ENCODE measurements around the gene AUTS2.
"Not testable (repeated sequence)": the region's sequence is repeated elsewhere in the genome, so short reads cannot be mapped to it uniquely, and the experiment has no call there.

The AUTS2 gene

GRCh38 chr7:70632400-70632799 lies 1034.1 kb downstream of the AUTS2 start:
- no peak for DNase-seq

DNA sequence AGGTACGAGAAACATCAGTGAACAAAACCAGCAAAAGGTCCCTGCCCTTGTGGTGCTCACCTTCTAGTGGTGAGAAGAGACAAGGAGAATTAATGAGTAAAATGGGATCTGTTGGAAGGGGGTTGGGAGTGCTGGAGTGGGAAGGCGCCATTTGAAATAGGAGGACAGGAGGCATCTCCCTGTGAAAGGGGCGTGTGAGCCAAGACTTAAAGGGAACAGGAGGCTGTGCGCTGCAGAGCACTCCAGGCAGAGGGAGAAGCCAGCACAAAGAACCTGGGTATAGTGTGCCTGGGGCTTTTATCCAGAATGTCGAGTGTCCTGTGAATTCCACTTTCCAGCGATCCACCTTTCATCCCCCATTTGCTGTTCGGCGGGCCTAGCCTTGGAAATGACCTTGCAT lies 1035.8 kb downstream of the AUTS2 start:
- DNase-seq: no peak

GRCh38 chr7:70634610-70635068 lies 1036.4 kb downstream of the AUTS2 start:
- no peak for DNase-seq

- DNase-seq: no peak
Observed at GRCh38 chr7:70635633-70636032, 1037.4 kb downstream of the AUTS2 start.

- DNase-seq: no peak
Observed at GRCh38 chr7:70636169-70636568, 1037.9 kb downstream of the AUTS2 start.

GRCh38 chr7:70637726-70638125 lies 1039.5 kb downstream of the AUTS2 start:
- no peak for DNase-seq

DNA sequence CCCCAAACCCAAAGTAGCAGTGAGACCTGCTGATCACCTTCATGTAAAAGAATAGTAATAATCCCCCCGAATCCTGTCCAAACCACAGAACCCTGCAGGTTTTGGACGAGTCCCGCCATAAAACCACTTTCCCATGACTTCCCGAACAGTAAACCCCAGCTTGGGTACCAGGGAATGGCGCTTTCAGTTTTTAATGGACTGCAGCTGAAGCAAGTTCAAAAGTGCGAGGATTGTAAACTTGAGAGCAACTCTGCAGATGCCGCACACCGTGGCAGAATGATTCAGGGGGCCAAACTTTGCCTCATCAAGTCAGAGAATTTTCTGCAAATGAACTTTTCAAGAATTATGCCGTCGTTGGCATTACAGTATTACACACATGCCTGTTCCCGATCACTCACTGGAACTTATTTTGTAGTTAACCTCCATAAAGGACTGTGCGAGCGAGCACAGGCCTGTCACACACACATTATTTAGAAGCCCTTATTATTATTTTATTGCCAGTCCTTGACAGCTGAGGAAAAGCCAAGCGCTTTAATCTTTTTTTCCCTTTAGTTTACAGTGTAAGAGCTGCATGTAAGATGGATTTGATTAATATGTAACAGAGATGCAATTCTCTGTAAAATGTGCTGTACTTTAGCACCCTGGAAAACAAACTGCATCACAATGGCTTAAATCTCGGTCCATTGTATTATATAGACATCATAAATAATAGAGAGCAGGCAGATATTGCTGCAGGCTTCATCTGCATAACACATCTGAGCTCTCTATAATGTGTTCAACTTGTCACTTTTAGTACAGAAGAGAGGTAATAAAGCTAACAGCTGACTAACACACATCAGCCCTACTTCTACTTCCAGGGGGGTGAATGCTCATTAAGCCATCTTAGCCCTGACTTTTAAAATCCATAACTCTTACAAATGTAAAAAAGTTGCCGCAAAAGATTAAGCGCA lies 1040.2 kb downstream of the AUTS2 start:
- no peak for DNase-seq

GRCh38 chr7:70640266-70640833 lies 1042.1 kb downstream of the AUTS2 start:
- no peak for DNase-seq

DNA sequence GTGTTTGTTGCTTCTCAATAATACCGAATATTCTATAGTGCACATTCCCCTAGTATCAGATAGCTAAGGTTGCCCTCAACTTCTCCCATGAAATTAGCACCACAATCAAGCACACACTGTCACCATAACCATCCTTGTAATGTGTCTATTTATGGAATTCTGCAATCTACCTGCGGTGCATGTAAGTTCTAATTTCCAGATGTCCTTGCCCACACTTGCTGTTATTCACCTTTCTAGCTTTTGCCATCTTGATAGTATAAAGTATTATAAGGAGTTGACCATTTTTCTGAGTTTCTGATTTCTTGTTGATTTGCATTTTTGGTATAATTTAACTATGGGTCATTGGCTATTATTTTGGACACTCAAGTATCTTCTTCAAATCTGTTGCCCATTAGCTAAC lies 1043.6 kb downstream of the AUTS2 start:
- no peak for DNase-seq

DNA sequence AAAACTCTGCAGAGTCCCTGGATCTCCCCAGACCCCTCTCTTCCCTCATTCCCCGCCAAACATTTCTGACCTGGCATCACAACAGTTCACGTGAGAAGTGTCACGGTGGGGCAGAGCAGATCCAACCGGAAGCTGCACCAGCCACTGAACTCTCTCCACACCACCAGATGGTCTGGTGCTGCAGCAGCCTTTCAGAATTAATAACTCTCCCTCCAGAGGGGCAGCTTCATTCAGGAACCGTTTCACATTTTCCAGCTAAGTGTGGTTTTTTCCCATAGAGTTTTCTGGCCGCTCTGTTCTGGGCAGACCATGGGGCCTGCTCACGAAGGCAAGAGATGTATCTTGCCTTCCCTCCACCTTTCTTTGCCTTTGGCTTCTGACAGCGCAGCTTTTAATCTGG lies 1047.0 kb downstream of the AUTS2 start:
- no peak for DNase-seq

GRCh38 chr7:70645876-70646351 lies 1047.6 kb downstream of the AUTS2 start:
- no peak for DNase-seq

GRCh38 chr7:70646536-70647248 lies 1048.4 kb downstream of the AUTS2 start:
- DNase-seq: no peak

DNA sequence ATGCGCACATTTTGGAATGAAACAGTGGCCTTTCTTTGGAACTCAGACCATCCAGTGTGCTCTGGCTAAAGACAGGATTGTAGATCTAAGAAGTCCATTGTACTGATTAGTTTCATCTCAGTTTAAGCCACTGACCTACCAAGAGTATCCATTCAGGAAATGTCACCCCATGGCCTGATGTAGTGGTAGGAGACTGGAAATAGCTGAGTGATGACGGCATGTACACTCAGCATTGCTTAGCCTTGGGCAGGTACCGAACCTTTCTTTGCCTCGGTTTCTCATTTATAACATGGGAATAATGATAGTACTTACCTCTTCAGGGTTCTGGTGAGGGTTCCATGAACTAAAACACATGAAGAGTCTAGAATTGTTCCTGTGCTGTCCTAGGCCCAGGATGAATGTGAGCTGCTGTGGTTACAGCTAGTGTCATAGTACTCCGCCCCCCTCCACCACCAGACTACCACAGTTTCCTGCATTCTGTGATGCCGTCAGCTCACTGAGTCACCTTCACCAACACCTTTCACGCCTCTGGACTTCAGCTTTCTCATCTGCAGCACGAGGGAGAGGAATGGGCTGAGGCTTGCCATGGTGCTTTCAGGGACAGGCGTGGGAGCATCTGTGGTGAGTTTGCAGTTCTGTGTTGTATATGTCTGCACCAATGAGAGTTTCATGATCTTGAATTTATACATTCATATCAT lies 1049.7 kb downstream of the AUTS2 start:
- DNase-seq: no peak

- not testable (repeated sequence) for DNase-seq
Observed at GRCh38 chr7:70648499-70648861, 1050.2 kb downstream of the AUTS2 start.

GRCh38 chr7:70649323-70649722 lies 1051.0 kb downstream of the AUTS2 start:
- DNase-seq: no peak

DNA sequence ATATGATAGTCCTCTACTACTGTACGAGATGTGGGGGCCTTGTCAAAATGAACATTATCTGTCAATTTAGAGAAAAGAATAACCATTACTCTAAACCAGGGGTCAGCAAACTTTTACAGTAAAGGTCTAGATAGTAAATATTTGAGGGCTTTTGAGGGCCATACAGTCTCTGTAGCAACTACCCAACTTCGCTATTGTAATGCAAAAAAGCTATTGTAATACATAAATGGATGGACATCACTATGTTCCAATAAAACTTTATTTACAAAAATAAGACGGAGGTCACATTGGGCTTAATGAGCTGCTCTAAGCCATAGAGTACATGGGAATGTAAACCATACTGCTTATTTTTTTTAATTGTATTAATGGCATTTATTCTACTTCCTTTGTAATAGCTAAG lies 1055.9 kb downstream of the AUTS2 start:
- no peak for DNase-seq

DNA sequence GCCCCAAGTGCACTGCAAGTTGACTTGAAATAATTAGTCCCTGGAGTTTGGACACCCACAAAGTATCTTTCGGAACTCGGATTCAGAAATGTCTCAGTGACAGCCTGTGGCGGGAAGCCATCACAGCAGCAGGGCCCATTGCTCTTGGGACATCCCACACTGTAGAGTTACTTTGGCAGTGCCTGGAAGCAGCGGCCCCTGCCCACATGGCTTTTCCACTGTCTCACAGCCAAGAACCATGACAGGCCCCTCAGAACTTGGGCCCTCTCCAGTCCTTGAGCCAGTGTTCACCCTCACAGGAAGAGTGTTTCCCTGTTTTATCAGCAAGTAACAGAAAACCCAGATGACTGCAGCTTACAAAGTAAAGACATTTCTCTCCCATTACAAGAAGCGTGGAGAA lies 1056.7 kb downstream of the AUTS2 start:
- DNase-seq: no peak

DNA sequence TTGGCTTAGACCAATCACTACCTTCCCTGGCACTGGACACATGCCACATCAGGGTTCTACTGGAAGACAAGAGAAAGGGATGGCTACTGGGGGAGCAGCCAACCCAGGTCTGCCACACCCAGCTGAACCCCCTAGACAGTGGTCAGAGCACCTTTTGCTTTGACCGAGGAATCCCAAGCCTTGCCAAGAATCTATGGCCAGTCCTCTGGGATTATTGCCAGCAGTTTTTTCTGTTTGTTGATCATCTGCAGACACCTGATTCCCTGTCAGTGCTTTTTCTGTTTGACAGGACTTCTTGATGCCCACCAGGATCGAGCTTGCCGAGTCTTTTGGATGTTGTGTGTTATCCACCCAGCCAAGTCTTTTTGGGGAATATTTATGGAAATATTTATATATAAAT lies 1057.4 kb downstream of the AUTS2 start:
- DNase-seq: no peak

- DNase-seq: no peak
Observed at GRCh38 chr7:70657571-70657970, 1059.3 kb downstream of the AUTS2 start.

DNA sequence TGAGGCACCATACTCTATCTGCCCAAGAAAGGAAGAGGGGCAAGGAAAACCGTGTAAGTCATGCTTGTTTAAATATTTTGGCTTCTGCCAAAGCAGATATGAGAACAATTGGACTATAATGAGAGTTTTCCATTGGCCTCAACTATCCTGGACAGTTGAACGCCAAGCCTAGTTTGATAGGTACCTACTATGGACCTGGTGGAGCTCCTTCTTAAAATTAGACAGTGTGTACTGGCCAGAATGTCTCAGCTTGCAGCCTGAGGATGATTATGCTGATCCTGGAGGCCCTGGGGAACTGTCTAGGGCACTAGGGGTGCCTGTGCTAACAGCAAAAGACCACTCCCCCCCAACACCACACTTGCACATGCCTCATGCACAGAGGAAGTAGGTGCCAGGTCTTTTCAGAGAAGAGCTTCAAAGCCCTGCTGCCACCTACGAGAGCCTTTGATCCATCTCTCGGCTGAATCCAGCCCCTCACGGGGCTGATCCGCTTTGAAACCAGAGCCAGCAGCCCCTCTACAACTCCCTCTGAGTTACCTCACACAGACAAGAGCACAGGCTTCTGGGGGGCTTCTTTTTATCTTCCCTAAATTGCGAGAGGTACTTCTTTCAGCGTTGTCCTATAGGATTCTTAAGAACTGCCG lies 1059.8 kb downstream of the AUTS2 start:
- no peak for DNase-seq

DNA sequence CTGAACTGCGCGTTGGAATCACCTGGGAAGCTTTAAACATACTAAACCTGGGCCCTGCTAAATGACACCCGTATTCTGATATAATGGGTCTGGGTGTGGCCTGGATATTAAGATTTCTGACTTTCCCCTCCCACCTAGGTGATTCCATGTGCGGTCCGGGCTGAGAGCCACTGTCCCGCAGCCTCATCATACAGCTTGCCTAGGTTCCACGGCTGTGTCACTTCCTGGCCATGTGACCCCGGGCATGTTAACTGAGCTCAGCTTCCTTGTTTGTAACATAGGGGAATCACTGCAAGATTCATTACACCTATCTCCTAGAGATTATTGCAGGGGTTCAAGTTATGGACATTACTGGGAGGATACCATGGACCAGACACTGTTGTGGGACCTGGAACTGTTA lies 1061.0 kb downstream of the AUTS2 start:
- DNase-seq: no peak

- DNase-seq: no peak
Observed at GRCh38 chr7:70660154-70660818, 1062.0 kb downstream of the AUTS2 start.

All from inflammatory macrophage treated with lipopolysaccharide for 1 hour (primary cell).